WTC11 (cell line): ENCODE measurements around the gene PMAIP1.

Experiments
- ATF1 ChIP-seq: sonication (generic); formaldehyde crosslinking; IDR thresholded peaks from 2 replicates; pipeline ENCODE4 v1.8.1; 2023; ENCODE audit warnings: mild to moderate bottlenecking, moderate library complexity, missing genetic modification reagents
- ATF2 ChIP-seq: sonication (generic); formaldehyde crosslinking; IDR thresholded peaks from 2 replicates; pipeline ENCODE4 v1.8.1; 2022; ENCODE audit warnings: low read depth, missing genetic modification reagents, borderline replicate concordance
- ATF3 ChIP-seq: sonication (generic); formaldehyde crosslinking; conservative IDR thresholded peaks from 2 replicates; pipeline ENCODE4 v1.8.1; 2022; ENCODE audit warnings: mild to moderate bottlenecking, missing genetic modification reagents
- CREB1 ChIP-seq: sonication (generic); formaldehyde crosslinking; IDR thresholded peaks from 2 replicates; pipeline ENCODE4 v1.8.0; 2023; ENCODE audit warnings: mild to moderate bottlenecking, missing genetic modification reagents
- CREM ChIP-seq: sonication (generic); formaldehyde crosslinking; IDR thresholded peaks from 2 replicates; pipeline ENCODE4 v1.8.1; 2022; ENCODE audit warnings: mild to moderate bottlenecking, missing genetic modification reagents, moderate library complexity
- CTCF ChIP-seq: fragments of 200-600 bp; IDR thresholded peaks from 2 replicates; pipeline ENCODE4 v1.8.0; 2022; ENCODE audit warnings: antibody characterized with exemption
- HMGXB4 ChIP-seq: sonication (generic); formaldehyde crosslinking; IDR thresholded peaks from 2 replicates; pipeline ENCODE4 v1.8.1; 2023; ENCODE audit warnings: mild to moderate bottlenecking, moderate library complexity, missing genetic modification reagents
- JUN ChIP-seq: sonication (generic); formaldehyde crosslinking; IDR thresholded peaks from 2 replicates; pipeline ENCODE4 v1.8.0; 2023; ENCODE audit warnings: mild to moderate bottlenecking, missing genetic modification reagents
- MAX ChIP-seq: sonication (generic); formaldehyde crosslinking; IDR thresholded peaks from 2 replicates; pipeline ENCODE4 v1.8.0; 2022; ENCODE audit warnings: mild to moderate bottlenecking, missing genetic modification reagents
- NFE2L1 ChIP-seq: sonication (generic); formaldehyde crosslinking; IDR thresholded peaks from 2 replicates; pipeline ENCODE4 v1.8.1; 2023; ENCODE audit warnings: missing genetic modification reagents
- TCF7 ChIP-seq: sonication (generic); formaldehyde crosslinking; IDR thresholded peaks from 2 replicates; pipeline ENCODE4 v1.8.0; 2022; ENCODE audit warnings: mild to moderate bottlenecking, low read depth, missing genetic modification reagents, moderate library complexity
- TEAD4 ChIP-seq: sonication (generic); formaldehyde crosslinking; IDR thresholded peaks from 2 replicates; pipeline ENCODE4 v1.8.0; 2022; ENCODE audit warnings: mild to moderate bottlenecking, missing genetic modification reagents
- TP53 ChIP-seq: sonication (generic); formaldehyde crosslinking; IDR thresholded peaks from 2 replicates; pipeline ENCODE4 v1.8.1; 2023; ENCODE audit warnings: mild to moderate bottlenecking, missing genetic modification reagents
- ZNF138 ChIP-seq: sonication (generic); formaldehyde crosslinking; conservative IDR thresholded peaks from 2 replicates; pipeline ENCODE4 v1.8.1; 2022; ENCODE audit warnings: mild to moderate bottlenecking, moderate library complexity, missing genetic modification reagents

GRCh38 chr18:59916746-59917145, 16.9 kb downstream of the PMAIP1 start:
- TF ChIP-seq ATF3 (no peak), NFE2L1 (CRISPR knock-in tag) (no peak), ZNF138 (CRISPR knock-in tag) (no peak), TCF7 (CRISPR knock-in tag) (no peak), CTCF (no peak), CREB1 (CRISPR knock-in tag) (no peak), MAX (CRISPR knock-in tag) (no peak), TEAD4 (no peak), TP53 (CRISPR knock-in tag) (no peak), JUN (CRISPR knock-in tag) (no peak), CREM (CRISPR knock-in tag) (no peak), ATF2 (CRISPR knock-in tag) (no peak), HMGXB4 (no peak), ATF1 (CRISPR knock-in tag) (no peak)
